Loucy (cell line): ENCODE data around the gene TIMP2.

Experiments
- H2AFZ ChIP-seq: fragments of 200-600 bp; sonication (generic); 2 replicates; pipeline ENCODE4 v1.6.0; 2016; ENCODE audit warnings: antibody characterized with exemption, mild to moderate bottlenecking, low read length, moderate library complexity
- H3F3A ChIP-seq: fragments of 200-600 bp; 2 replicates; pipeline ENCODE4 v1.6.0; 2016; ENCODE audit warnings: antibody characterized with exemption, low read depth, mild to moderate bottlenecking
- H3K27me3 ChIP-seq: fragments of 200-600 bp; sonication (generic); 2 replicates; pipeline ENCODE4 v1.6.1; 2014; ENCODE audit warnings: low read length, mild to moderate bottlenecking; ENCODE audit not compliant: insufficient read depth, poor library complexity, severe bottlenecking
- H3K36me3 ChIP-seq: fragments of 200-600 bp; sonication (generic); 2 replicates; pipeline ENCODE4 v1.6.1; 2016; ENCODE audit warnings: low read length; ENCODE audit not compliant: insufficient read depth
- H3K4me1 ChIP-seq: fragments of 200-600 bp; sonication (generic); 2 replicates; pipeline ENCODE4 v1.5.1; 2014; ENCODE audit warnings: low read length, mild to moderate bottlenecking; ENCODE audit not compliant: insufficient read depth, poor library complexity, severe bottlenecking
- H3K4me2 ChIP-seq: fragments of 200-600 bp; sonication (generic); 2 replicates; pipeline ENCODE4 v1.6.0; 2014; ENCODE audit warnings: antibody characterized with exemption, low read length, low read depth, mild to moderate bottlenecking; ENCODE audit not compliant: poor library complexity, severe bottlenecking
- H3K4me3 ChIP-seq: fragments of 200-600 bp; sonication (generic); 2 replicates; pipeline ENCODE4 v1.5.1; 2014; ENCODE audit warnings: low read length, mild to moderate bottlenecking, mixed read lengths; ENCODE audit not compliant: poor library complexity, severe bottlenecking
- H3K79me2 ChIP-seq: fragments of 200-600 bp; sonication (generic); 2 replicates; pipeline ENCODE4 v1.6.1; 2014; ENCODE audit warnings: low read length; ENCODE audit not compliant: insufficient read depth
- H3K9ac ChIP-seq: fragments of 200-600 bp; sonication (generic); 2 replicates; pipeline ENCODE4 v1.6.0; 2014; ENCODE audit warnings: mild to moderate bottlenecking, low read depth, low read length, moderate library complexity; ENCODE audit not compliant: poor library complexity, severe bottlenecking
- H3K9me2 ChIP-seq: fragments of 200-600 bp; sonication (generic); replicated peaks from 2 replicates; pipeline ENCODE4 v1.6.1; 2016; ENCODE audit warnings: low read depth, low read length, mixed read lengths
- H3K9me3 ChIP-seq: fragments of 200-600 bp; sonication (generic); 2 replicates; pipeline ENCODE4 v1.6.1; 2014; ENCODE audit warnings: mild to moderate bottlenecking, antibody characterized with exemption, low read length, low read depth; ENCODE audit not compliant: insufficient read depth
- H4K20me1 ChIP-seq: fragments of 200-600 bp; sonication (generic); 2 replicates; pipeline ENCODE4 v1.6.0; 2014; ENCODE audit warnings: antibody characterized with exemption, low read length, mild to moderate bottlenecking; ENCODE audit not compliant: insufficient read depth, poor library complexity, severe bottlenecking
- EZH2phosphoT487 ChIP-seq: fragments of 200-600 bp; IDR thresholded peaks from 2 replicates; pipeline ENCODE4 v1.6.1; 2018; ENCODE audit warnings: antibody characterized with exemption, mild to moderate bottlenecking, moderate library complexity, borderline replicate concordance
- TF ChIP-seq, protein P1 (sequence below): fragments of 200-600 bp; sonication (generic); conservative IDR thresholded peaks from 2 replicates; pipeline ENCODE4 v1.5.1; 2014; ENCODE audit warnings: mild to moderate bottlenecking, antibody characterized with exemption, low read length

The TIMP2 gene

GRCh38 chr17:78854508-78854907 is 70.7 kb downstream of the TIMP2 start:
- TF ChIP-seq, protein P1, sequence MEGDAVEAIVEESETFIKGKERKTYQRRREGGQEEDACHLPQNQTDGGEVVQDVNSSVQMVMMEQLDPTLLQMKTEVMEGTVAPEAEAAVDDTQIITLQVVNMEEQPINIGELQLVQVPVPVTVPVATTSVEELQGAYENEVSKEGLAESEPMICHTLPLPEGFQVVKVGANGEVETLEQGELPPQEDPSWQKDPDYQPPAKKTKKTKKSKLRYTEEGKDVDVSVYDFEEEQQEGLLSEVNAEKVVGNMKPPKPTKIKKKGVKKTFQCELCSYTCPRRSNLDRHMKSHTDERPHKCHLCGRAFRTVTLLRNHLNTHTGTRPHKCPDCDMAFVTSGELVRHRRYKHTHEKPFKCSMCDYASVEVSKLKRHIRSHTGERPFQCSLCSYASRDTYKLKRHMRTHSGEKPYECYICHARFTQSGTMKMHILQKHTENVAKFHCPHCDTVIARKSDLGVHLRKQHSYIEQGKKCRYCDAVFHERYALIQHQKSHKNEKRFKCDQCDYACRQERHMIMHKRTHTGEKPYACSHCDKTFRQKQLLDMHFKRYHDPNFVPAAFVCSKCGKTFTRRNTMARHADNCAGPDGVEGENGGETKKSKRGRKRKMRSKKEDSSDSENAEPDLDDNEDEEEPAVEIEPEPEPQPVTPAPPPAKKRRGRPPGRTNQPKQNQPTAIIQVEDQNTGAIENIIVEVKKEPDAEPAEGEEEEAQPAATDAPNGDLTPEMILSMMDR: no peak
- TF ChIP-seq EZH2phosphoT487: no peak
- Histone ChIP-seq H3F3A (no peaks in the 10 kb centered on the region), H3K36me3 (no peaks in the 10 kb centered on the region; the same call in 1 of the 2 replicates), H3K27me3 (no peaks in the 10 kb centered on the region), H2AFZ (no peak overlapping the region), H3K79me2 (no peaks in the 10 kb centered on the region), H3K4me2 (no peak overlapping the region), H4K20me1 (no peaks in the 10 kb centered on the region), H3K4me1 (no peaks in the 10 kb centered on the region), H3K4me3 (no peak overlapping the region), H3K9ac (no peak overlapping the region), H3K9me3 (no peaks in the 10 kb centered on the region), H3K9me2 (no peaks in the 10 kb centered on the region)

GRCh38 chr17:78853926-78854394 is 71.2 kb downstream of the TIMP2 start:
- Histone ChIP-seq H3K79me2 (no peaks in the 10 kb centered on the region), H3K36me3 (no peaks in the 10 kb centered on the region; the same call in 1 of the 2 replicates), H3F3A (no peaks in the 10 kb centered on the region), H2AFZ (no peak overlapping the region), H3K27me3 (no peaks in the 10 kb centered on the region), H3K4me1 (no peaks in the 10 kb centered on the region), H3K9me3 (no peaks in the 10 kb centered on the region), H4K20me1 (no peaks in the 10 kb centered on the region), H3K9ac (no peak overlapping the region), H3K4me2 (no peak overlapping the region), H3K4me3 (no peak overlapping the region), H3K9me2 (no peaks in the 10 kb centered on the region)
- no peak for TF ChIP-seq EZH2phosphoT487
- TF ChIP-seq, protein P1: no peak

DNA sequence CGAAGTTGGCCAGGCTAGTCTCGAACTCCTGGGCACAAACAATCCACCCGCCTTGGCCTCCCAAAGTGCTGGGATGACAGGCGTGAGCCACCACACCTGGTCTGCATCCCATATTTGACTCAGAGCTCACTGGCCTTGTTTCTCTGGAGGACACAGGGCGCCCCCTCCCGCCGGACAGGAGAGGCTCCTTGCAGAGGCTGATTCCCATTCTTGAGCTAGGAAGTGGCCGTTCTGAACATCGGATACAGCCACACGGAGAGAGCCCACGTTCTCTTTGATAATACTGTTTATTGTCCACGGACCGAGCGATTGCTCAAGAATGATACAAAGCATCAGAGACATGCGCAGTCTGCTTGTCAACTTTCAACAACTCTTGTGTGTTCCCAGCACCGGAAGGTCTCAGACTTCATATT is 72.5 kb downstream of the TIMP2 start:
- Histone ChIP-seq H3K27me3 (no peaks in the 10 kb centered on the region), H3K79me2 (no peaks in the 10 kb centered on the region), H3K9me2 (no peaks in the 10 kb centered on the region), H3K9me3 (no peaks in the 10 kb centered on the region), H3K4me3 (no peak overlapping the region), H2AFZ (no peak overlapping the region), H3K9ac (no peak overlapping the region), H4K20me1 (no peaks in the 10 kb centered on the region), H3F3A (no peaks in the 10 kb centered on the region), H3K4me1 (no peaks in the 10 kb centered on the region), H3K4me2 (no peak overlapping the region), H3K36me3 (no peaks in the 10 kb centered on the region; the same call in 1 of the 2 replicates)
- TF ChIP-seq, protein P1: no peak
- TF ChIP-seq EZH2phosphoT487: no peak
